ENCODE results near the gene SLC5A3. TPM values are rescaled to one million over a fixed set of nuclear protein-coding genes. Genes with fewer than 3 reads are reported as not detected.

Gene SLC5A3
- total RNA-seq, 2 donors from 2014 or later = 8.2 to 44.0 TPM

- no peaks in the 10 kb centered on the region for H3K27me3 ChIP-seq (replicated peaks; ENCODE audit: insufficient read depth)
- no peak overlapping the region for H3K4me3 ChIP-seq
- no peaks in the 10 kb centered on the region for H3K36me3 ChIP-seq
- no peaks in the 10 kb centered on the region for H3K9me3 ChIP-seq
- DNase-seq (ENCODE audit: low spot score) = no peak
- H3K4me1 ChIP-seq (replicated peaks) = no peaks in the 10 kb centered on the region
- no peak overlapping the region for H3K27ac ChIP-seq
- 89% methylated on average over 6 of the region's 6 CpGs for WGBS
- intact Hi-C loops (cut with DNase I) = no loop called here
- TF ChIP-seq POLR2A (IDR thresholded peaks at IDR 0.05) (no peak), CTCF (IDR thresholded peaks at IDR 0.05) (no peak), POLR2AphosphoS5 (IDR thresholded peaks at IDR 0.05) (no peak)
Observed at GRCh38 chr21:34046917-34047316, 26.5 kb upstream of the SLC5A3 start.

- no peak overlapping the region for H3K27ac ChIP-seq
- TF ChIP-seq POLR2AphosphoS5 (IDR thresholded peaks at IDR 0.05) = no peak
- TF ChIP-seq CTCF (IDR thresholded peaks at IDR 0.05) = no peak
- TF ChIP-seq POLR2A (IDR thresholded peaks at IDR 0.05) = no peak
- H3K9me3 ChIP-seq = no peaks in the 10 kb centered on the region
- DNase-seq (ENCODE audit: low spot score) = no peak
- no peaks in the 10 kb centered on the region for H3K4me1 ChIP-seq (replicated peaks)
- H3K27me3 ChIP-seq (replicated peaks; ENCODE audit: insufficient read depth) = no peaks in the 10 kb centered on the region
- no peaks in the 10 kb centered on the region for H3K36me3 ChIP-seq
- intact Hi-C loops (cut with DNase I) = no loop called here
- no peak overlapping the region for H3K4me3 ChIP-seq
Observed at GRCh38 chr21:34047835-34048234, 25.5 kb upstream of the SLC5A3 start.

- intact Hi-C loops (cut with DNase I) = no loop called here
- TF ChIP-seq POLR2A (IDR thresholded peaks at IDR 0.05) (no peak), CTCF (IDR thresholded peaks at IDR 0.05) (no peak), POLR2AphosphoS5 (IDR thresholded peaks at IDR 0.05) (no peak)
Observed at GRCh38 chr21:34052171-34052570, 21.2 kb upstream of the SLC5A3 start.

GRCh38 chr21:34054259-34054658 is 19.1 kb upstream of the SLC5A3 start:
- Histone ChIP-seq H3K4me3 (no peak overlapping the region), H3K9me3 (no peaks in the 10 kb centered on the region), H3K27ac (no peak overlapping the region), H3K4me1 (replicated peaks) (no peaks in the 10 kb centered on the region), H3K27me3 (replicated peaks; ENCODE audit: insufficient read depth) (no peaks in the 10 kb centered on the region), H3K36me3 (no peaks in the 10 kb centered on the region)
- 55% methylated on average over 4 of the region's 4 CpGs for WGBS
- intact Hi-C loops (cut with DNase I) = no loop called here
- TF ChIP-seq POLR2A (IDR thresholded peaks at IDR 0.05) (no peak), CTCF (IDR thresholded peaks at IDR 0.05) (no peak), POLR2AphosphoS5 (IDR thresholded peaks at IDR 0.05) (no peak)
- no peak for DNase-seq (ENCODE audit: low spot score)

More at GRCh38 chr21:34052171-34052570, 21.2 kb upstream of the SLC5A3 start:
- Histone ChIP-seq H3K27ac (no peak overlapping the region), H3K9me3 (no peaks in the 10 kb centered on the region), H3K4me3 (no peak overlapping the region), H3K27me3 (replicated peaks; ENCODE audit: insufficient read depth) (no peaks in the 10 kb centered on the region), H3K4me1 (replicated peaks) (no peaks in the 10 kb centered on the region), H3K36me3 (no peaks in the 10 kb centered on the region)
- DNase-seq (ENCODE audit: low spot score) = no peak
- WGBS = 74% methylated on average over 5 of the region's 5 CpGs

- Histone ChIP-seq H3K9me3 (no peaks in the 10 kb centered on the region), H3K27me3 (replicated peaks; ENCODE audit: insufficient read depth) (no peaks in the 10 kb centered on the region), H3K4me1 (replicated peaks) (no peaks in the 10 kb centered on the region), H3K4me3 (no peak overlapping the region), H3K27ac (no peak overlapping the region), H3K36me3 (no peaks in the 10 kb centered on the region)
- 87% methylated on average over 5 of the region's 5 CpGs for WGBS
- intact Hi-C loops (cut with DNase I) = no loop called here
- no peak for TF ChIP-seq POLR2A (IDR thresholded peaks at IDR 0.05)
- TF ChIP-seq POLR2AphosphoS5 (IDR thresholded peaks at IDR 0.05) = no peak
- TF ChIP-seq CTCF (IDR thresholded peaks at IDR 0.05) = no peak
- no peak for DNase-seq (ENCODE audit: low spot score)
Observed at GRCh38 chr21:34055615-34056014, 17.8 kb upstream of the SLC5A3 start.

All from prostate gland (tissue), 2 donors.